ENCODE data around the gene GNAO1.

- TF ChIP-seq CTCF (IDR thresholded peaks at IDR 0.05) (no peak), ZFX (IDR thresholded peaks at IDR 0.05; ENCODE audit: borderline replicate concordance) (no peak)
These were observed 149.1 kb downstream of the GNAO1 start for GRCh38 chr16:56340416-56340815.
